Measurements from ENCODE around the gene MCOLN3.

DNA sequence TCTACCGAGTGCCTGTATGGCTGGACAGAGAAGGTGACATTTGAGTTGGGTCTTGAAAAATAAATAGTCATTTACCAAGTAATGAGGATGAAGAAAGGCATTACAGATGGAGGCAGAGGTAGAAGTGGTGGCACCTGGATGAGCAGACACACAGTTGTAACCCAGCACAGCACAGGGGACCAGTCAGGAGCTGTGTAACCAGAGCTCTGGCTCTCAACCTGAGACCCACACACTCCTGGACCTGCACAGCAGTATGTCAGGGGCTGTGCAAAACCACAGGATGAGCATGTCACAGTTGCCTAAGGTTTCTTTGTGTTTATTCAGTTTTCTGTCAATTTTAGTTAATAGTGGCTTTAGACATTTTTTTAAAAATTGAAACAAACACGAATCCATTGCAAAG is 11.3 kb upstream of the MCOLN3 start:
- TF ChIP-seq POLR2AphosphoS5 (IDR thresholded peaks at IDR 0.05), result no peak
- TF ChIP-seq POLR2A (IDR thresholded peaks at IDR 0.05), result no peak
